BJ (cell line): ENCODE measurements around the gene HSD11B1L. TPM values are rescaled to one million over a fixed set of nuclear protein-coding genes. Genes with fewer than 3 reads are reported as not detected.

ENCODE experiments used
- CTCF ChIA-PET: fragments of 350-600 bp; formaldehyde crosslinking; extraction: SDS; loops from one replicate; lab custom pipeline; 2021; ENCODE audit warnings: antibody characterized with exemption, inconsistent platforms; lab: Yijun Ruan, JAX
- POLR2A ChIA-PET: fragments of 300-600 bp; sonication (Branson Sonifier 250); formaldehyde crosslinking; extraction: SDS; loops from one replicate; lab custom pipeline; 2021; ENCODE audit warnings: antibody characterized with exemption; lab: Charles Lee
- DNase-seq: peaks from one replicate; pipeline ENCODE4 v3.0.0-alpha.2; 2011; ENCODE audit warnings: low read depth
- H3K27me3 ChIP-seq: 2 replicates; pipeline ENCODE4 v1.6.0; 2011; ENCODE audit warnings: low read length; ENCODE audit not compliant: control insufficient read depth, insufficient read depth
- H3K36me3 ChIP-seq: 2 replicates; pipeline ENCODE4 v1.5.1; 2011; ENCODE audit warnings: low read length; ENCODE audit not compliant: control insufficient read depth, insufficient read depth
- H3K4me3 ChIP-seq: 2 replicates; pipeline ENCODE4 v1.5.1; 2011; ENCODE audit warnings: low read depth, mild to moderate bottlenecking, control low read depth, low read length
- polyA plus RNA-seq: library from polyadenylated mRNA; depleted of rRNA; stranded (reverse); fragments of >200 nt; gene quantifications from 2 replicates; pipeline ENCODE4 v1.2.3, GENCODE V29; 2011
- TF ChIP-seq, protein P1 (sequence below): IDR thresholded peaks from 2 replicates; pipeline ENCODE4 v1.5.1; 2011; ENCODE audit warnings: low read depth, mild to moderate bottlenecking, control low read depth, inconsistent platforms, low read length, moderate library complexity; ENCODE audit not compliant: insufficient read depth

The HSD11B1L gene
- polyA plus RNA-seq, 1 experiment, result 5.6 TPM

DNA sequence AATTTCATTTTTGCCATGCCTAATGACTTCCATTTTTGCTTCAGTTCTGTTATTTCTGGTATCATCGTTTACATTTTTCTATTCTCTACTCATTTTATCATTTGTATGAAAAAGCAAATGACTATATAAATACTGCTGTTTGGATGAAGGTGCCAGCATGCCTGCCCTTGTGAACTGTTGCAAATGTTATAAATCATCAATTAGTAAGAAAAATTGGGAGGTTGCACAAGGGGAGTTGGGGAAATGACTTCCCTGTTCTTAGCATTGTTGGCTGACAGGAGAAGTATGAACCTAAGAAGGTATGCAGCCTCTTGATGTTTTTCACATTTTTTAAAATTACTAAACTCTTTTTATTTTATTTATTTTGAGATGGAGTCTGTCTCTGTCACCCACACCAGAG, 42.9 kb upstream of the HSD11B1L start:
- no peak for DNase-seq
- Histone ChIP-seq H3K4me3 (no peak overlapping the region), H3K36me3 (peaks cover 3% of the 10 kb centered on the region), H3K27me3 (no peaks in the 10 kb centered on the region)
- TF ChIP-seq, protein P1, sequence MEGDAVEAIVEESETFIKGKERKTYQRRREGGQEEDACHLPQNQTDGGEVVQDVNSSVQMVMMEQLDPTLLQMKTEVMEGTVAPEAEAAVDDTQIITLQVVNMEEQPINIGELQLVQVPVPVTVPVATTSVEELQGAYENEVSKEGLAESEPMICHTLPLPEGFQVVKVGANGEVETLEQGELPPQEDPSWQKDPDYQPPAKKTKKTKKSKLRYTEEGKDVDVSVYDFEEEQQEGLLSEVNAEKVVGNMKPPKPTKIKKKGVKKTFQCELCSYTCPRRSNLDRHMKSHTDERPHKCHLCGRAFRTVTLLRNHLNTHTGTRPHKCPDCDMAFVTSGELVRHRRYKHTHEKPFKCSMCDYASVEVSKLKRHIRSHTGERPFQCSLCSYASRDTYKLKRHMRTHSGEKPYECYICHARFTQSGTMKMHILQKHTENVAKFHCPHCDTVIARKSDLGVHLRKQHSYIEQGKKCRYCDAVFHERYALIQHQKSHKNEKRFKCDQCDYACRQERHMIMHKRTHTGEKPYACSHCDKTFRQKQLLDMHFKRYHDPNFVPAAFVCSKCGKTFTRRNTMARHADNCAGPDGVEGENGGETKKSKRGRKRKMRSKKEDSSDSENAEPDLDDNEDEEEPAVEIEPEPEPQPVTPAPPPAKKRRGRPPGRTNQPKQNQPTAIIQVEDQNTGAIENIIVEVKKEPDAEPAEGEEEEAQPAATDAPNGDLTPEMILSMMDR, result no peak
- ChIA-PET CTCF (interaction anchor here (0.6 kb wide), 1 partner anchor 45 kb away, joined by 3 read pairs; no protein-coding TSS in a partner anchor), POLR2A (no interaction called here)

DNA sequence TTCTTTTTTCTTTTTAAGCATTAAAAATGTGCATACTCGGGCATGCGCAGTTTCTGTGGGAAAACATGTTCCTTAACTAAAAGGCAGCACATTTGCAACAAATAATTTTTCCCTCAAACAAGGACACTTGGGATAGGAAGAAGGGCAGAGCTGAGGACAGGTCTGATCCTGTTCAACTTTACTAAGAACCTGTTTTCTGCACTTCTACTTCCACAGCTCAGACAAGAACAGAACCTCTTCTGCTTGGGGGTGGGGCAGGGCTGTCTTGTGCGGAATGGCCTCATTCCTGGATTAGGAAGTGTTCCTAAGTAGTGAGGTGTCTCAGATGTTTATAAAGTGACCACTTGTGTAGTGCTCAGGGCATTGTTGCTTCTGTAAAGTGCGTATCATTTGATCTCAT, 39.7 kb upstream of the HSD11B1L start:
- DNase-seq, result no peak
- Histone ChIP-seq H3K36me3 (peaks cover 7% of the 10 kb centered on the region), H3K4me3 (no peak overlapping the region), H3K27me3 (no peaks in the 10 kb centered on the region)
- CTCF ChIA-PET, result no interaction called here
- POLR2A ChIA-PET, result no interaction called here
- TF ChIP-seq, protein P1, result no peak

DNA sequence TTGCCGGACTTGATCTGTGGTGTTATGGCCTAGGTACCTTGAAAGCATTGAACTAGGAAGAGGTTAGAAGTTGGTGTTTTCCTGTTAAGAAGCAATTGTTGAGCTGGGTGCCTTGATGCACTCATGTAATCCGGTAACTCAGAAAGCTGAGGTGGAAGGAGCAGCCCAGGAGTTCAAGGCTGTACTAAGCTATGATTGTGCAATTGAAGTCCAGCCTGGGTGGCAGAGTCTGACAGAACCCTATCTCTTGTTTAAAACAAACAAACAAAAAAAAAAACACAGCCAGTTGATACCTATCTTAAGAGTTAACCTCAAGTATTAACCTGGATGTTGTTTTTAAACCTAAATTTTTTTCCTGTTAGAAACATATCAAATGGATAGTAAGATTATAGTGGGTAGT, 38.6 kb upstream of the HSD11B1L start:
- Histone ChIP-seq H3K36me3 (peaks cover 13% of the 10 kb centered on the region), H3K27me3 (no peaks in the 10 kb centered on the region), H3K4me3 (no peak overlapping the region)
- no peak for DNase-seq
- ChIA-PET CTCF (no interaction called here), POLR2A (no interaction called here)
- TF ChIP-seq, protein P1, result no peak

DNA sequence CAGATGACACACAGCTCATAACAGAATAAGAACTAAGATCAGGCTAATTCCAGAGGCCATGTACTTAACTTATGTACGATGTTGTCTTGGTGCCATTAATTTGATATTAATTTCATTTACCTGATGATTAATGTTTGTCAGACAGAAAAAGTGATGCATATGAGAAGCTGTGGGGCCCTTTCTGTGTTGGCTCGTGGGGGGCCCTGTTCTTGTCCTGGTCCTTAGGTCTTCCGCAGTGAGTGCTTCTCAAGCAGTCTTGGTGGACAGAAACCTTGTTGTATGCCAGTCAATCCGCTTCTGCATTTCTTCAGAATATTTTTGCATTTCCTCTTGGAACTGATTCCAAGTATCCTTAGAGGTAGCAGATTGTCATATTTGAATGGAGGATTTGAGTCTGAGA, 37.8 kb upstream of the HSD11B1L start:
- TF ChIP-seq, protein P1, result no peak
- no peak for DNase-seq
- no peaks in the 10 kb centered on the region for H3K27me3 ChIP-seq
- POLR2A ChIA-PET, result no interaction called here
- H3K4me3 ChIP-seq, result no peak overlapping the region
- CTCF ChIA-PET, result no interaction called here
- peaks cover 18% of the 10 kb centered on the region for H3K36me3 ChIP-seq

DNA sequence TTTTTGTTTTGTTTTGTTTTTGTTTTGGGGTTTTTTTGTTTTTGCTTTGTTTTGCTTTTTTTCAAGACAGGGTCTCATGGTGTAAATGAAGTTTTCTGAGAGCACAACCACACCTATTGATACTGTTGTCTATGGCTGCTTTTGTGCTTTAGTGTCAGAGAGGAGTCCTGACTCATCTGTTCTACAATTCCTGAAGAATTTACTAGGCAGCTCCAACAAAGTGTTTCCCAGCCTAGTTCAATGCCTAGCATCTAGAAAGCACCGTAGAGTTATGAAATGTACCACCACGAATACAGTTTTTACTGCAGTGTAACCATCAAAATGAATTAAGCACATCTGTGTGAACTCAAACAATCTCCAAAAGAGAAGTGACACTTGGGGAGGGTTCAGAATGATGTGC, 36.8 kb upstream of the HSD11B1L start:
- H3K36me3 ChIP-seq, result peaks cover 19% of the 10 kb centered on the region
- DNase-seq, result no peak
- CTCF ChIA-PET, result no interaction called here
- TF ChIP-seq, protein P1, result no peak
- POLR2A ChIA-PET, result no interaction called here
- H3K4me3 ChIP-seq, result no peak overlapping the region
- H3K27me3 ChIP-seq, result no peaks in the 10 kb centered on the region
